IMR-90 (cell line): Measurements from ENCODE around the gene PLA2G15. TPM values are rescaled to one million over a fixed set of nuclear protein-coding genes. Genes with fewer than 3 reads are reported as not detected.
A peak's percentile ranks its signal among the peaks of the same experiment; 100 is the strongest.

Source experiments
- ATAC-seq: fragments of 200-7000 bp; cut with Tn5 transposase; 2 replicates; pipeline ENCODE4 v1.9.1; 2020; ENCODE audit warnings: low read depth, mild to moderate bottlenecking, moderate library complexity
- BruUV-seq: library from RNA; stranded (reverse); fragments of 400-500 nt; replicated peaks from 2 replicates; lab custom pipeline; 2021; lab: Mats Ljungman, UMichigan
- CTCF ChIA-PET: fragments of 300-600 bp; formaldehyde crosslinking; extraction: SDS; loops from one replicate; lab custom pipeline; 2021; ENCODE audit warnings: antibody characterized with exemption; lab: Yijun Ruan, JAX
- POLR2A ChIA-PET: fragments of 300-600 bp; sonication (Branson Sonifier 250); formaldehyde crosslinking; loops from one replicate; lab custom pipeline; 2022; ENCODE audit warnings: antibody characterized with exemption; ENCODE audit not compliant: unreplicated experiment; lab: Charles Lee
- DNase-seq: peaks from one replicate; pipeline ENCODE4 v3.0.0; 2013
- H2AFZ ChIP-seq: replicated peaks from 2 replicates; pipeline ENCODE3; 2013; ENCODE audit warnings: low read length, mild to moderate bottlenecking; ENCODE audit not compliant: poor library complexity
- H2AK5ac ChIP-seq: 2 replicates; pipeline ENCODE4 v1.6.1; 2013; ENCODE audit warnings: low read depth, low read length, inconsistent platforms
- H2AK9ac ChIP-seq: replicated peaks from 2 replicates; pipeline ENCODE3; 2013; ENCODE audit warnings: mild to moderate bottlenecking, low read depth, low read length, moderate library complexity; ENCODE audit not compliant: poor library complexity
- H2BK120ac ChIP-seq: 2 replicates; pipeline ENCODE4 v1.6.1; 2013; ENCODE audit warnings: low read depth, low read length, inconsistent platforms
- H2BK15ac ChIP-seq: 3 replicates; pipeline ENCODE4 v1.6.1; 2013; ENCODE audit warnings: low read depth, low read length, inconsistent platforms
- H2BK20ac ChIP-seq: 2 replicates; pipeline ENCODE4 v1.6.1; 2013; ENCODE audit warnings: low read depth, mild to moderate bottlenecking, inconsistent platforms, low read length, moderate library complexity
- H2BK5ac ChIP-seq: 2 replicates; pipeline ENCODE4 v1.6.1; 2013; ENCODE audit warnings: mild to moderate bottlenecking, low read depth, low read length, inconsistent platforms; ENCODE audit not compliant: poor library complexity, severe bottlenecking
- H3K14ac ChIP-seq: replicated peaks from 2 replicates; pipeline ENCODE4 v1.6.1; 2013; ENCODE audit warnings: low read depth, low read length, inconsistent platforms
- H3K18ac ChIP-seq: 2 replicates; pipeline ENCODE4 v1.6.1; 2013; ENCODE audit warnings: low read depth, low read length, control low read depth
- H3K23ac ChIP-seq: 2 replicates; pipeline ENCODE4 v1.6.1; 2013; ENCODE audit warnings: low read depth, low read length, inconsistent platforms
- H3K27ac ChIP-seq: 2 replicates; pipeline ENCODE4 v1.5.1; 2013; ENCODE audit warnings: mild to moderate bottlenecking, control low read depth, low read length; ENCODE audit not compliant: insufficient read depth
- H3K27me3 ChIP-seq: 2 replicates; pipeline ENCODE4 v1.6.1; 2013; ENCODE audit warnings: low read length; ENCODE audit not compliant: control insufficient read depth, insufficient read depth
- H3K36me3 ChIP-seq: 2 replicates; pipeline ENCODE4 v1.6.1; 2013; ENCODE audit warnings: low read length, mixed read lengths; ENCODE audit not compliant: control insufficient read depth, insufficient read depth
- H3K4ac ChIP-seq: 2 replicates; pipeline ENCODE4 v1.6.1; 2013; ENCODE audit warnings: low read depth, low read length, inconsistent platforms
- H3K4me1 ChIP-seq: 2 replicates; pipeline ENCODE4 v1.6.1; 2013; ENCODE audit warnings: low read length, mixed read lengths; ENCODE audit not compliant: control insufficient read depth, insufficient read depth
- H3K4me2 ChIP-seq: 2 replicates; pipeline ENCODE4 v1.6.1; 2013; ENCODE audit warnings: low read depth, mild to moderate bottlenecking, control low read depth, low read length, moderate library complexity
- H3K4me3 ChIP-seq: 2 replicates; pipeline ENCODE4 v1.5.1; 2013; ENCODE audit warnings: low read depth, mild to moderate bottlenecking, control low read depth, low read length, moderate library complexity; ENCODE audit not compliant: insufficient read depth
- H3K56ac ChIP-seq: 2 replicates; pipeline ENCODE4 v1.6.1; 2013; ENCODE audit warnings: low read length, inconsistent platforms; ENCODE audit not compliant: insufficient read depth; ENCODE audit errors: extremely low read depth
- H3K79me1 ChIP-seq, 2 experiments: 2 replicates each; pipeline ENCODE4 v1.6.1; 2013; ENCODE audit warnings: low read length in 2 of 2, inconsistent platforms in 1 of 2, low read depth in 1 of 2
- H3K9ac ChIP-seq: 2 replicates; pipeline ENCODE4 v1.6.1; 2013; ENCODE audit warnings: low read depth, low read length, control low read depth
- H3K9me1 ChIP-seq: 2 replicates; pipeline ENCODE4 v1.6.1; 2013; ENCODE audit warnings: low read length, inconsistent platforms; ENCODE audit not compliant: insufficient read depth
- H3K9me3 ChIP-seq: 2 replicates; pipeline ENCODE4 v1.6.1; 2013; ENCODE audit warnings: low read length; ENCODE audit not compliant: control insufficient read depth, insufficient read depth
- H4K20me1 ChIP-seq: 2 replicates; pipeline ENCODE4 v1.6.1; 2013; ENCODE audit warnings: low read length, inconsistent platforms; ENCODE audit not compliant: insufficient read depth
- H4K5ac ChIP-seq: 2 replicates; pipeline ENCODE4 v1.6.1; 2013; ENCODE audit warnings: mild to moderate bottlenecking, low read depth, low read length, control low read depth
- H4K8ac ChIP-seq, 2 experiments: 2 replicates each; pipeline ENCODE4 v1.6.1; 2013; ENCODE audit warnings: low read depth in 2 of 2, low read length in 2 of 2, control low read depth in 1 of 2, inconsistent platforms in 1 of 2
- H4K91ac ChIP-seq: 2 replicates; pipeline ENCODE4 v1.6.1; 2013; ENCODE audit warnings: low read depth, low read length, inconsistent platforms; ENCODE audit not compliant: insufficient read depth
- BHLHE40 ChIP-seq: fragments of 150-350 bp; IDR thresholded peaks from 2 replicates; pipeline ENCODE4 v1.6.1; 2016; ENCODE audit warnings: mild to moderate bottlenecking, low read depth, low read length
- FOS ChIP-seq: fragments of 150-350 bp; IDR thresholded peaks from 2 replicates; pipeline ENCODE4 v1.6.1; 2016; ENCODE audit warnings: low read depth, low read length
- MAZ ChIP-seq: IDR thresholded peaks from 2 replicates; pipeline ENCODE4 v1.6.1; 2012; ENCODE audit warnings: low read depth, mild to moderate bottlenecking, low read length, improper control_type of control experiment, moderate library complexity, borderline replicate concordance
- MXI1 ChIP-seq: IDR thresholded peaks from 2 replicates; pipeline ENCODE4 v1.6.1; 2012; ENCODE audit warnings: low read depth, mild to moderate bottlenecking, low read length, moderate library complexity, borderline replicate concordance
- POLR2A ChIP-seq: IDR thresholded peaks from 2 replicates; pipeline ENCODE4 v1.6.1; 2012; ENCODE audit warnings: mild to moderate bottlenecking, low read depth, low read length
- RFX5 ChIP-seq: IDR thresholded peaks from 2 replicates; pipeline ENCODE4 v1.8.0; 2012; ENCODE audit warnings: low read depth, mild to moderate bottlenecking, low read length, moderate library complexity
- USF2 ChIP-seq: fragments of 150-350 bp; IDR thresholded peaks from 2 replicates; pipeline ENCODE4 v1.6.1; 2017; ENCODE audit warnings: mild to moderate bottlenecking, antibody characterized with exemption, low read length, low read depth
- WGBS, 2 experiments: methylation state at CpG; one replicate each; pipeline versions ENCODE4 v1.1.5 to v1.1.7; 2013; ENCODE audit warnings: missing lambda C conversion rate in 2 of 2; ENCODE audit not compliant: insufficient read length in 1 of 2; ENCODE audit errors: extremely low coverage in 2 of 2; 5-methylcytosine and 5-hydroxymethylcytosine counted together
- dilution Hi-C: fragments of 300-500 bp; cut with HindIII; formaldehyde crosslinking; loops from one replicate; pipeline ENCODE4 v1.14.3; 2018; ENCODE audit warnings: low sequenced_read_pairs; ENCODE audit not compliant: unreplicated experiment
- in situ Hi-C: fragments of 300-500 bp; cut with MboI; formaldehyde crosslinking; loops from 3 replicates; pipeline ENCODE4 v1.14.3; 2019; ENCODE audit warnings: low sequenced_read_pairs, inconsistent platforms, mixed read lengths
- intact Hi-C: fragments of 100-400 bp; cut with micrococcal nuclease; formaldehyde crosslinking; loops from 2 replicates; pipeline ENCODE4 v1.10.0; 2022
- polyA plus RNA-seq, 3 experiments: library from polyadenylated mRNA; depleted of rRNA; stranded (reverse); fragments of >200 nt; gene quantifications; 2 replicates each; pipeline ENCODE4 v1.2.3, GENCODE V29; 2012; ENCODE audit warnings: low replicate concordance in 1 of 3
- total RNA-seq: library from RNA; depleted of rRNA; stranded (reverse); fragments of >200 nt; gene quantifications from 2 replicates; pipeline ENCODE4 v1.2.3, GENCODE V29; 2012
- TF ChIP-seq, protein P1 (sequence below): fragments of 150-350 bp; IDR thresholded peaks from 2 replicates; pipeline ENCODE4 v1.6.1; 2016; ENCODE audit warnings: low read depth, mild to moderate bottlenecking, low read length, moderate library complexity, borderline replicate concordance

The PLA2G15 gene
- total and polyA plus RNA-seq, 2 of the 4 experiments (the other 2 are of a cell fraction): 19.5 to 31.7 TPM

DNA sequence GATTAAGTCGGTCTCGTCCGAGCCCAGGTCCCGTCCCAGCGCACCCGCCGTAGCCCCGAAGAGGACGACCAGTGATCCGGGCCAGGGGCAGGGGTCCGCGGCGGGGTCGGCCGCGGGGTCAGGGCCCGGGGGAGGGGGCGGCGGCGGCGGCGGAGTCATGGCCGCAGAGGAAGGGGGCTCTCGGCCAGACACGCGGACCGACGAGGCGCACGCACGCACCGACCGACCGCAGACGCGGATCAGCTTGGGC lies 9.4 kb upstream of the PLA2G15 start, which contains the start of gene ESRP2:
TSS of gene ESRP2 (minus strand) at position 241 of the 250 bp plus-strand sequence. CDS start at position 159, 82 bp downstream.
- intact Hi-C loops (no loop called here), in situ Hi-C loops (no loop called here), dilution Hi-C loops (no loop called here)
- TF ChIP-seq RFX5 (no peak), BHLHE40 (no peak), POLR2A (no peak), USF2 (no peak), MXI1 (no peak), MAZ (no peak), FOS (no peak)
- TF ChIP-seq, protein P1, sequence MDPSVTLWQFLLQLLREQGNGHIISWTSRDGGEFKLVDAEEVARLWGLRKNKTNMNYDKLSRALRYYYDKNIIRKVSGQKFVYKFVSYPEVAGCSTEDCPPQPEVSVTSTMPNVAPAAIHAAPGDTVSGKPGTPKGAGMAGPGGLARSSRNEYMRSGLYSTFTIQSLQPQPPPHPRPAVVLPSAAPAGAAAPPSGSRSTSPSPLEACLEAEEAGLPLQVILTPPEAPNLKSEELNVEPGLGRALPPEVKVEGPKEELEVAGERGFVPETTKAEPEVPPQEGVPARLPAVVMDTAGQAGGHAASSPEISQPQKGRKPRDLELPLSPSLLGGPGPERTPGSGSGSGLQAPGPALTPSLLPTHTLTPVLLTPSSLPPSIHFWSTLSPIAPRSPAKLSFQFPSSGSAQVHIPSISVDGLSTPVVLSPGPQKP: no peak
- Histone ChIP-seq H3K18ac (peak within 1 kb of the TSS; percentile 4), H2AK9ac (peak within 1 kb of the TSS; percentile 65), H3K36me3 (no peaks in the 10 kb centered on the region), H3K56ac (0 out of 2 replicates have a peak within 1 kb of the TSS, but pooled peaks have one; percentile 2), H3K27me3 (no peaks in the 10 kb centered on the region), H4K5ac (peak within 1 kb of the TSS; percentile 76), H3K4me2 (peak within 1 kb of the TSS; percentile 60), H2BK15ac (peak within 1 kb of the TSS; percentile 56; the same call in 1 of the 3 replicates), H3K9ac (peak within 1 kb of the TSS; percentile 34; the same call in 1 of the 2 replicates), H4K91ac (peak within 1 kb of the TSS; percentile 60), H3K79me1 (peaks cover 2 to 10% of the 10 kb centered on the region in 2 experiments; a peak in 2 of 4 replicates), H3K27ac (peak within 1 kb of the TSS; percentile 20), H2BK5ac (peak within 1 kb of the TSS; percentile 18), H2AK5ac (peak within 1 kb of the TSS; percentile 85), H2BK120ac (peak within 1 kb of the TSS; percentile 66), H2AFZ (peak within 1 kb of the TSS; percentile 96), H3K4me1 (peaks cover 10% of the 10 kb centered on the region), H2BK20ac (peak within 1 kb of the TSS; percentile 77), H3K14ac (peak within 1 kb of the TSS; percentile 26), H3K9me1 (peaks cover 8% of the 10 kb centered on the region), H3K4ac (peak within 1 kb of the TSS; percentile 78), H3K23ac (peak within 1 kb of the TSS; percentile 8; the same call in 1 of the 2 replicates), H3K9me3 (no peaks in the 10 kb centered on the region), H4K20me1 (no peaks in the 10 kb centered on the region), H3K4me3 (peak within 1 kb of the TSS; percentile 46), H4K8ac (peak within 1 kb of the TSS; percentile 54 to 95)
- ChIA-PET POLR2A (no interaction called here), CTCF (no interaction called here)
- DNase-seq (no peak), ATAC-seq (no peak)
- WGBS, 2 experiments: 16% methylated on average over 15 of the region's 36 CpGs; no CpG with 5 or more reads in 1 of the 2 experiments
- no TSS peak for BruUV-seq
